Vagina (tissue), 2 donors: ENCODE data around the gene PNPLA1. TPM values are rescaled to one million over a fixed set of nuclear protein-coding genes. Genes with fewer than 3 reads are reported as not detected.

Experiments
- DNase-seq, 2 donors: peaks; one replicate each; pipeline ENCODE4 v3.0.0-alpha.2; 2017; ENCODE audit errors: extremely low spot score in 2 of 2
- H3K27ac ChIP-seq: fragments of 200-600 bp; sonication (generic); one replicate; pipeline ENCODE4 v1.5.1; 2019
- H3K27me3 ChIP-seq: fragments of 200-600 bp; sonication (generic); one replicate; pipeline ENCODE4 v1.5.1; 2019
- H3K36me3 ChIP-seq, 2 donors: fragments of 200-600 bp; sonication (generic); one replicate each; pipeline ENCODE4 v1.5.1; 2017 to 2019
- H3K4me1 ChIP-seq: fragments of 200-600 bp; sonication (generic); one replicate; pipeline ENCODE4 v1.5.1; 2019
- H3K4me3 ChIP-seq, 2 donors: fragments of 200-600 bp; sonication (generic); 1 replicate in 1 of 2; 2 replicates in 1 of 2; pipeline ENCODE4 v1.5.1; 2016 to 2019
- H3K9me3 ChIP-seq: fragments of 200-600 bp; sonication (generic); one replicate; pipeline ENCODE4 v1.5.1; 2019
- POLR2A ChIP-seq, 2 donors: fragments of 450-650 bp; IDR thresholded peaks; one replicate each; pipeline ENCODE4 v1.6.1; 2017; ENCODE audit warnings: antibody characterized with exemption in 2 of 2, mild to moderate bottlenecking in 2 of 2, moderate library complexity in 2 of 2
- POLR2AphosphoS5 ChIP-seq, 2 donors: sonication (generic); formaldehyde crosslinking; IDR thresholded peaks; one replicate each; pipeline ENCODE4 v1.9.0; 2017; ENCODE audit warnings: antibody characterized with exemption in 2 of 2, mild to moderate bottlenecking in 2 of 2, low read depth in 1 of 2; ENCODE audit not compliant: insufficient read depth in 1 of 2
- intact Hi-C: fragments of 100-400 bp; cut with DNase I; formaldehyde crosslinking; loops from one replicate; pipeline ENCODE4 v1.15.1; 2023
- total RNA-seq: library from RNA; depleted of rRNA; stranded (reverse); fragments of >200 nt; gene quantifications from one replicate; pipeline ENCODE4 v1.2.3, GENCODE V29; 2016
- TF ChIP-seq, protein P1 (sequence below), 3 experiments: fragments of 450-650 bp in 2 of 3; fragments of 200-600 bp in 1 of 3; sonication (generic) in 1 of 3; IDR thresholded peaks; one replicate each; pipeline ENCODE4 v1.5.1; 2017 to 2019; ENCODE audit warnings: antibody characterized with exemption in 3 of 3, mild to moderate bottlenecking in 2 of 3, moderate library complexity in 2 of 3

PNPLA1 gene
- total RNA-seq, 1 donor from 2014 or later: not detected

DNA sequence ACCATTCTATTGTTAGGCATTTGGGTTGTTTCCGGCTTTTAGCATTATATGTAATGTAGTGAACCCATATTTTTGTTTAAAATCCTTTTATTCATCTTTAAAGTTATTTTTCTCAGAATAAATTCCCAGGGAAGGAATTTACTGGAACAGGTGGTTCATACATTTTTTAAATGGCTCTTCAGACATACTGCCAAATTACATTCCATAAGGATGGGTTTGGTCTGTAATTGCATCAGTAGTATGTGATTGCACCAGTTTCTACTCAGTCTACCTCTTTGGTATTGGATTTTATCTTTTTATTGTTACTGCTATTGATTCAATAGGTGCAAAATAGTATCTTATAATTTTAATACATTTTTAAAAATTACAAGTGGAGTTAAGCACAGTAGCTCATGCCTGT, 46.2 kb upstream of the PNPLA1 start:
- Histone ChIP-seq H3K4me3 (no peak overlapping the region), H3K36me3 (peaks cover 0 to 61% of the 10 kb centered on the region in 2 donors), H3K9me3 (no peaks in the 10 kb centered on the region), H3K27ac (no peak overlapping the region), H3K27me3 (no peaks in the 10 kb centered on the region), H3K4me1 (peaks cover 21% of the 10 kb centered on the region)
- TF ChIP-seq POLR2AphosphoS5 (IDR thresholded peaks at IDR 0.05; ENCODE audit: insufficient read depth in 1 of 2, low read depth in 1 of 2): no peak
- TF ChIP-seq POLR2A (IDR thresholded peaks at IDR 0.05): no peak
- TF ChIP-seq, protein P1, sequence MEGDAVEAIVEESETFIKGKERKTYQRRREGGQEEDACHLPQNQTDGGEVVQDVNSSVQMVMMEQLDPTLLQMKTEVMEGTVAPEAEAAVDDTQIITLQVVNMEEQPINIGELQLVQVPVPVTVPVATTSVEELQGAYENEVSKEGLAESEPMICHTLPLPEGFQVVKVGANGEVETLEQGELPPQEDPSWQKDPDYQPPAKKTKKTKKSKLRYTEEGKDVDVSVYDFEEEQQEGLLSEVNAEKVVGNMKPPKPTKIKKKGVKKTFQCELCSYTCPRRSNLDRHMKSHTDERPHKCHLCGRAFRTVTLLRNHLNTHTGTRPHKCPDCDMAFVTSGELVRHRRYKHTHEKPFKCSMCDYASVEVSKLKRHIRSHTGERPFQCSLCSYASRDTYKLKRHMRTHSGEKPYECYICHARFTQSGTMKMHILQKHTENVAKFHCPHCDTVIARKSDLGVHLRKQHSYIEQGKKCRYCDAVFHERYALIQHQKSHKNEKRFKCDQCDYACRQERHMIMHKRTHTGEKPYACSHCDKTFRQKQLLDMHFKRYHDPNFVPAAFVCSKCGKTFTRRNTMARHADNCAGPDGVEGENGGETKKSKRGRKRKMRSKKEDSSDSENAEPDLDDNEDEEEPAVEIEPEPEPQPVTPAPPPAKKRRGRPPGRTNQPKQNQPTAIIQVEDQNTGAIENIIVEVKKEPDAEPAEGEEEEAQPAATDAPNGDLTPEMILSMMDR (IDR thresholded peaks at IDR 0.05): no peak
- intact Hi-C loops: no loop called here
- no peak for DNase-seq

DNA sequence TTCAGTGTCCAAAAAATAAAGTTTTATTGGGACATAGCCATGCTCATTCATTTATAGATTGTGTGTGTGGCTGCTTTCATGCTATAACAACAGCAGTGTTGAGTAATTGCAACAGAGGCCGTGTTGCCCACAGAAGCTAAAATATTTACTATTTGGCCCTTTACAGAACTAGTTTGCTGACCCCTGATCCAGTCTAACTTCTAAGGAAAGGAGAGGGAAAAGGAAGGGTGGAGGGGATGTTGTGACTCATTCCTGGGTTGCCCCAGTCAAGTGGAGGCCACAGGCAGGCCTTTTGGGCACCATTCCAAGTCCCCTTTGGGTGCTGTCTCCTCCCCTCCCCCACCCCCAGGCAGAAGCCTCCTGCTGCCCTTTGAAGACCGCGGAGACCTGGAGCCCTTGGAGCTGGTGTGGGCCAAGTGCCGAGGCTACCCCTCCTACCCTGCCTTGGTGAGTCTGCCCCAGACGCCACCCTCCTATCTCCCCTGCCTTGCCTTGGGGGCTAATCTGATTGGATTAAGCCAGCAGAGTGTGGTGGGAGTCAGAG, 44.9 kb upstream of the PNPLA1 start:
- Histone ChIP-seq H3K4me3 (no peak overlapping the region), H3K36me3 (peaks cover 0 to 65% of the 10 kb centered on the region in 2 donors), H3K27me3 (no peaks in the 10 kb centered on the region), H3K9me3 (no peaks in the 10 kb centered on the region), H3K27ac (no peak overlapping the region), H3K4me1 (peaks cover 21% of the 10 kb centered on the region)
- no peak for DNase-seq
- TF ChIP-seq, protein P1 (IDR thresholded peaks at IDR 0.05): no peak
- TF ChIP-seq POLR2A (IDR thresholded peaks at IDR 0.05): no peak
- no peak for TF ChIP-seq POLR2AphosphoS5 (IDR thresholded peaks at IDR 0.05; ENCODE audit: insufficient read depth in 1 of 2, low read depth in 1 of 2)
- intact Hi-C loops: no loop called here

DNA sequence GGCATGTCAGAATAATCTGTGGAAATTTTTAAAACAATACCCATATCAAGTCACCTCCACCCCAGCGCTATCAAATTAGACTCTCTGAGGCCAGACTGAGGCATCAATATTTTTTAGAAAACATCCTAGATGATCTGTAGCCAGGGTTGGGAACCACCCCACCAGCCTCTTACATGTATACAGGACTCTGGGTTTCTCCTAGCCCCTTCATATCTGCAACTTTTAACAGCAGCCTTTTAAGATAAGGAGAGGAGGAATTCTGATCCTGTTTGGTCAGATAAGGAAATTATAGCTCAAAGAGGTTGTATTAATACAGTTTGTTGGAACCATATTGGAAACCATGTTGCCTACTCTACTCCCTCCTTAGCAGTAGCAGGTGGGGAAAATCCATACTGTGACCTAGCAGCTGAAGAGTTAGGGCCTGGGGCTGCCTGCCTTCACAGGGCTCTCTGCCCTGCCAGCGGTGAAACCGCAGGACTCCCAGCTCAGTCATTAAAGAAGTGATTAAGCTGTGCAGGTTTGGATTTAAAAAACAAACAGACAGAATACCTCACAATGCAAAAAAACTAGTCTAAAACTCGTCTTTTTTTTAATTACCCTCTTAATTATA, 43.3 kb upstream of the PNPLA1 start:
- Histone ChIP-seq H3K27ac (no peak overlapping the region), H3K36me3 (peaks cover 0 to 80% of the 10 kb centered on the region in 2 donors), H3K27me3 (no peaks in the 10 kb centered on the region), H3K9me3 (no peaks in the 10 kb centered on the region), H3K4me1 (peaks cover 21% of the 10 kb centered on the region), H3K4me3 (no peak overlapping the region)
- DNase-seq: no peak
- TF ChIP-seq POLR2AphosphoS5 (IDR thresholded peaks at IDR 0.05; ENCODE audit: insufficient read depth in 1 of 2, low read depth in 1 of 2) (no peak), POLR2A (IDR thresholded peaks at IDR 0.05) (no peak)
- TF ChIP-seq, protein P1 (IDR thresholded peaks at IDR 0.05): no peak
- intact Hi-C loops: no loop called here

DNA sequence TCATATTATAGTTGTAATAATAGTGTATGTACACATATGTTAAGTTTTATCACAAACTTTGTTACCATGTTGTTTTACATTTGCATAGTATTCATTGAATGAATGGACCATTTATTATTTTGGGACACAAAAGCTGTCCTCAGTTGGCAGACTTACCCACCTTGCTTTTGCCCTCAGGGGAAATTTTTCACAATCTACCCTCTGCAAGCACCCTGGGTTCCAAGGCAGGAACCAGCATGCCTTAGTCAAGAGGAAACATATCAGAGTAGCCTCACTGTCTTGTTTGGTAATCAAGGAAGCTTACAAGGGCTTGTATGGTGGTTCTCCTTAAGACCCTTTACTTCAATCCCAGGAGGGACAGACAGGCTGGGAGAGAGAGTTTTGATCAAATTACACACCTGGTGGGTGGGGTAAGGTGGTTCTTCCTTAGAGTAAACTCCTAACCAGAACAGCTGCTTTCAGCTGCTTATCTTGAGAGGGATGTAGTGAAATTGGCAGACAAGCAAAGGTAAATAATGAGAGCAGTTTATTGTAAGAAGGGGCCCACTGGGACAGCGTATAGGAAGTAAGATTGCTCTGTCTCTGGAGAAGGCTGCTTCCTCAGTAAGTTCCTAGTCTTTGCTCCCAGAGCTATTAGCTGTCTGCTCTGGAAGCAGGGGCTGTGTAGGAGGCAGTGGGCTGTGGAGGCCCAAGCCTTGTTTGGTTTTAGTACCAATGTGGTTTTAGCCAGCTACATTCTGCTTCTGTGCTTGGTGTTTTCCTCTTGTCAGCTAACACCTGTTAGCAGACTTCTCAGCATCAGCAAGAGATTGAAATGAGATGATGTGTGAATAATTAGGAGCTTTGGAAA, 42.3 kb upstream of the PNPLA1 start:
- Histone ChIP-seq H3K27ac (no peak overlapping the region), H3K27me3 (no peaks in the 10 kb centered on the region), H3K4me3 (no peak overlapping the region), H3K4me1 (peaks cover 14% of the 10 kb centered on the region), H3K9me3 (no peaks in the 10 kb centered on the region), H3K36me3 (peaks cover 0 to 79% of the 10 kb centered on the region in 2 donors)
- no peak for DNase-seq
- intact Hi-C loops: no loop called here
- TF ChIP-seq POLR2A (IDR thresholded peaks at IDR 0.05) (no peak), POLR2AphosphoS5 (IDR thresholded peaks at IDR 0.05; ENCODE audit: insufficient read depth in 1 of 2, low read depth in 1 of 2) (no peak)
- TF ChIP-seq, protein P1 (IDR thresholded peaks at IDR 0.05): no peak
